OCI-LY7 (cell line): ENCODE measurements around the gene ENG. TPM values are rescaled to one million over a fixed set of nuclear protein-coding genes. Genes with fewer than 3 reads are reported as not detected.
A peak's percentile ranks its signal among the peaks of the same experiment; 100 is the strongest.
"Not testable (repeated sequence)": the region's sequence is repeated elsewhere in the genome, so short reads cannot be mapped to it uniquely, and the experiment has no call there.

ENCODE experiments used
- BruUV-seq: library from RNA; stranded (reverse); fragments of 400-500 nt; replicated peaks from 2 replicates; lab custom pipeline; 2021; lab: Mats Ljungman, UMichigan
- CTCF ChIA-PET: fragments of 300-600 bp; sonication (Branson Sonifier 250); formaldehyde crosslinking; loops from one replicate; lab custom pipeline; 2022; ENCODE audit warnings: antibody characterized with exemption; ENCODE audit not compliant: unreplicated experiment; lab: Charles Lee
- POLR2A ChIA-PET: fragments of 300-600 bp; sonication (Branson Sonifier 250); formaldehyde crosslinking; loops from one replicate; lab custom pipeline; 2022; ENCODE audit warnings: antibody characterized with exemption; lab: Charles Lee
- DNase-seq: peaks from one replicate; pipeline ENCODE4 v3.0.0-alpha.2; 2015; ENCODE audit warnings: low spot score
- H2AFZ ChIP-seq: fragments of 200-600 bp; sonication (generic), shearing (Covaris generic); 2 replicates; pipeline ENCODE4 v1.6.1; 2014; ENCODE audit warnings: mild to moderate bottlenecking, antibody characterized with exemption, low read length, moderate library complexity
- H3K27ac ChIP-seq: fragments of 200-600 bp; sonication (generic); 2 replicates; pipeline ENCODE4 v1.5.1; 2014; ENCODE audit warnings: mixed run types, low read depth, mild to moderate bottlenecking, moderate library complexity, low read length, inconsistent platforms; ENCODE audit not compliant: poor library complexity, severe bottlenecking
- H3K36me3 ChIP-seq: fragments of 200-600 bp; sonication (generic); 2 replicates; pipeline ENCODE4 v1.6.1; 2014; ENCODE audit warnings: mild to moderate bottlenecking, antibody characterized with exemption, low read length, moderate library complexity, mixed read lengths; ENCODE audit not compliant: insufficient read depth
- H3K4me1 ChIP-seq: fragments of 200-600 bp; sonication (generic); 2 replicates; pipeline ENCODE4 v1.5.1; 2014; ENCODE audit warnings: mild to moderate bottlenecking, low read length; ENCODE audit not compliant: insufficient read depth, poor library complexity, severe bottlenecking
- H3K4me2 ChIP-seq: fragments of 200-600 bp; sonication (generic); 2 replicates; pipeline ENCODE4 v1.6.1; 2014; ENCODE audit warnings: mild to moderate bottlenecking, low read length
- H3K4me3 ChIP-seq: fragments of 200-600 bp; sonication (generic); 2 replicates; pipeline ENCODE4 v1.5.1; 2014; ENCODE audit warnings: mild to moderate bottlenecking, low read depth, low read length; ENCODE audit not compliant: poor library complexity, severe bottlenecking
- H3K79me2 ChIP-seq: fragments of 200-600 bp; sonication (generic); 2 replicates; pipeline ENCODE4 v1.6.1; 2016; ENCODE audit warnings: low read depth, mild to moderate bottlenecking, low read length, moderate library complexity, mixed read lengths; ENCODE audit not compliant: insufficient read depth
- H3K9me2 ChIP-seq: fragments of 200-600 bp; sonication (generic); 2 replicates; pipeline ENCODE4 v1.6.1; 2016; ENCODE audit warnings: mild to moderate bottlenecking, low read length, mixed read lengths; ENCODE audit not compliant: insufficient read depth
- H3K9me3 ChIP-seq: fragments of 200-600 bp; sonication (generic); 2 replicates; pipeline ENCODE4 v1.6.1; 2014; ENCODE audit warnings: mild to moderate bottlenecking, mixed run types, low read length, mixed read lengths
- H4K20me1 ChIP-seq: fragments of 200-600 bp; sonication (generic); 2 replicates; pipeline ENCODE4 v1.6.1; 2014; ENCODE audit warnings: mild to moderate bottlenecking, antibody characterized with exemption, low read length, moderate library complexity, mixed read lengths; ENCODE audit not compliant: insufficient read depth
- CTCF ChIP-seq: fragments of 200-600 bp; sonication (generic); conservative IDR thresholded peaks from 2 replicates; pipeline ENCODE4 v1.5.1; 2014; ENCODE audit warnings: mild to moderate bottlenecking, antibody characterized with exemption, low read length, moderate library complexity, mixed read lengths
- EZH2phosphoT487 ChIP-seq: fragments of 200-600 bp; sonication (generic); IDR thresholded peaks from 2 replicates; pipeline ENCODE4 v1.6.1; 2018; ENCODE audit warnings: low read depth, borderline replicate concordance, mild to moderate bottlenecking, mixed run types, antibody characterized with exemption, low read length, moderate library complexity, mixed read lengths
- intact Hi-C: fragments of 100-400 bp; cut with micrococcal nuclease; formaldehyde crosslinking; loops from one replicate; pipeline ENCODE4 v1.10.0; 2022; ENCODE audit not compliant: unreplicated experiment
- total RNA-seq, 2 experiments: library from RNA; depleted of rRNA in 1 of 2; stranded (reverse); fragments of >200 nt in 1 of 2; shearing (Covaris generic) in 1 of 2; gene quantifications; 2 replicates each; pipeline ENCODE4 v1.2.3, GENCODE V29; 2014 to 2022

ENG gene
- total RNA-seq, 2 experiments from 2014 or later: not detected

DNA sequence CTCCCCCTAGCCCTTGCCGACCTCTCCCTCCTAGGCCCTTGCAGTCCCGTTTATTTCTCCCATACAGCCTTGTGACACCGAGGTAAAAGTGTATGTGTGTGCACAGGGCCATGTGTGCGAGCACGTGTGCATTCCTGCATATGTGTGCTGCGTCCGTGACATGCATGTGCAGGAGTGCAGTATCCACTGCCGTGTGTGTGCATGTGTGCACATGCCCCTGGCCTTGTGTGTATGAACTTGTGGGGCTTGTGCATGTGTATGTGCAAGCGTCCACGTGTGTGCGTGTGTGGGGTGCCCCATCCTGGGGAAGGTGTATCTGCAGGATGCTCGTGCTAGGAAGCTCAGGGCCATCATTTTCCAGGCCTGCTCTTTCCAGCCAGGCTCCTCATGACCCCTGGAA is 16.4 kb upstream of the ENG start:
- H3K9me3 ChIP-seq: no peaks in the 10 kb centered on the region
- ChIA-PET CTCF (interaction anchor here (0.9 kb wide), 1 partner anchor 42 kb away, joined by 3 read pairs; no protein-coding TSS in a partner anchor), POLR2A (no interaction called here)
- H3K4me3 ChIP-seq: no peak overlapping the region
- H4K20me1 ChIP-seq: no peaks in the 10 kb centered on the region
- H3K79me2 ChIP-seq: no peaks in the 10 kb centered on the region
- H3K36me3 ChIP-seq: no peaks in the 10 kb centered on the region
- BruUV-seq: no TSS peak
- H3K4me1 ChIP-seq: no peaks in the 10 kb centered on the region
- H3K27ac ChIP-seq: no peak overlapping the region
- intact Hi-C loops: loop anchor here (1.0 to 10.0 kb wide), 6 partner anchors 48 to 366 kb away; partner anchors contain the start of genes CDK9 and TOR2A
- H2AFZ ChIP-seq: no peak overlapping the region
- H3K4me2 ChIP-seq: no peak overlapping the region
- DNase-seq: no peak
- TF ChIP-seq EZH2phosphoT487 (no peak), CTCF (no peak)
- H3K9me2 ChIP-seq: no peaks in the 10 kb centered on the region

- H3K79me2 ChIP-seq, H3K27ac ChIP-seq, H3K9me3 ChIP-seq, H3K9me2 ChIP-seq, H4K20me1 ChIP-seq, H3K4me1 ChIP-seq, H3K4me2 ChIP-seq, H3K36me3 ChIP-seq, BruUV-seq, H2AFZ ChIP-seq, DNase-seq, H3K4me3 ChIP-seq: not testable (repeated sequence)
- ChIA-PET CTCF (interaction anchor here (0.6 to 1.1 kb wide), 4 partner anchors 10 to 51 kb away, joined by 3 to 14 read pairs (median 3); partner anchors contain the start of gene ST6GALNAC4), POLR2A (interaction anchor here (0.7 kb wide), 1 partner anchor 17 kb away, joined by 4 read pairs; no protein-coding TSS in a partner anchor)
- intact Hi-C loops: loop anchor here (1.0 to 10.0 kb wide), 6 partner anchors 48 to 365 kb away; partner anchors contain the start of genes CDK9 and TOR2A
- peak; percentile 38; the same call in 1 of the 2 replicates for TF ChIP-seq CTCF
These were observed 15.7 kb upstream of the ENG start for GRCh38 chr9:127870153-127870491.
